Measurements from ENCODE around the gene HELQ.

GRCh38 chr4:83440148-83440814, 15.3 kb downstream of the HELQ start:
- TF ChIP-seq POLR2A (IDR thresholded peaks at IDR 0.05) = no peak
- TF ChIP-seq CTCF (IDR thresholded peaks at IDR 0.05) = no peak
